K562 (cell line): ENCODE results near the gene MIER2. TPM values are rescaled to one million over a fixed set of nuclear protein-coding genes. Genes with fewer than 3 reads are reported as not detected.

Experiments
- EGR1 ChIP-seq: fragments of 450-650 bp; conservative IDR thresholded peaks from 2 replicates; pipeline ENCODE4 v1.6.1; 2017; ENCODE audit warnings: mild to moderate bottlenecking
- NFATC3 ChIP-seq: fragments of 450-650 bp; IDR thresholded peaks from 2 replicates; pipeline ENCODE4 v1.6.1; 2017; ENCODE audit warnings: mild to moderate bottlenecking
- REST ChIP-seq, 2 experiments: fragments of 450-650 bp; formaldehyde crosslinking in 1 of 2; IDR thresholded peaks; 2 replicates each; pipeline versions ENCODE4 v1.4.0 to v1.6.1; 2014 to 2020; ENCODE audit warnings: mild to moderate bottlenecking in 2 of 2, borderline replicate concordance in 1 of 2, low read depth in 1 of 2
- ZNF23 ChIP-seq: fragments of 250-450 bp; sonication (Bioruptor Pico); IDR thresholded peaks from 2 replicates; pipeline ENCODE4 v1.4.0; 2020; ENCODE audit warnings: mild to moderate bottlenecking
- ZNF24 ChIP-seq: fragments of 450-650 bp; IDR thresholded peaks from 2 replicates; pipeline ENCODE4 v1.6.1; 2016
- polyA plus RNA-seq, 8 experiments: library from polyadenylated mRNA; depleted of rRNA in 4 of 8; stranded (reverse) in 5 of 8; unstranded in 3 of 8; fragments of >200 nt; fragmentation: Nextera tagmentation in 2 of 8; fragmentation: Illumina TruSeq in 1 of 8; extraction: Ambion mirVana in 2 of 8; extraction: Trizol in 1 of 8; gene quantifications; 2 replicates each; pipeline versions ENCODE4 v1.2.1 to v1.2.3, GENCODE V29; 2011 to 2014; ENCODE audit warnings: inconsistent platforms in 1 of 8, missing spikeins in 1 of 8
- total RNA-seq, 7 experiments: library from RNA; depleted of rRNA in 6 of 7; stranded (reverse); fragments of >200 nt in 6 of 7; fragmentation: Illumina TruSeq in 2 of 7; extraction: Trizol in 2 of 7; gene quantifications; 2 replicates each; pipeline versions ENCODE4 v1.2.1 to v1.2.3, GENCODE V29; 2011 to 2021; ENCODE audit warnings: low replicate concordance in 1 of 7

The MIER2 gene
- total and polyA plus RNA-seq, 9 of the 15 experiments (the other 6 are each of a cell fraction or from before 2014, with no cell fraction given): 0.46 to 34.7 (median 15.6) TPM

GRCh38 chr19:326871-327270 is 17.7 kb downstream of the MIER2 start (continued):
- TF ChIP-seq REST (IDR thresholded peaks at IDR 0.05; ENCODE audit: borderline replicate concordance) (no peak), REST (CRISPR knock-in tag; IDR thresholded peaks at IDR 0.05; ENCODE audit: low read depth) (no peak), ZNF23 (CRISPR knock-in tag) (no peak), EGR1 (no peak), NFATC3 (no peak), ZNF24 (no peak)
- TF ChIP-seq, all 486 proteins: peak for 0
